Stimulated activated CD4-positive, alpha-beta T cell treated with anti-CD3 and anti-CD28 coated beads, TNF-alpha, amount 100 ng/mL, for 1 hour (primary cell): ENCODE data around the gene ZNF90.
"Not testable (repeated sequence)": the region's sequence is repeated elsewhere in the genome, so short reads cannot be mapped to it uniquely, and the experiment has no call there.

ENCODE experiments used
- DNase-seq, 3 donors: peaks; one replicate each; pipeline ENCODE4 v3.0.0-alpha.2; 2020; ENCODE audit warnings: low read depth in 3 of 3, low spot score in 1 of 3

Gene ZNF90

DNA sequence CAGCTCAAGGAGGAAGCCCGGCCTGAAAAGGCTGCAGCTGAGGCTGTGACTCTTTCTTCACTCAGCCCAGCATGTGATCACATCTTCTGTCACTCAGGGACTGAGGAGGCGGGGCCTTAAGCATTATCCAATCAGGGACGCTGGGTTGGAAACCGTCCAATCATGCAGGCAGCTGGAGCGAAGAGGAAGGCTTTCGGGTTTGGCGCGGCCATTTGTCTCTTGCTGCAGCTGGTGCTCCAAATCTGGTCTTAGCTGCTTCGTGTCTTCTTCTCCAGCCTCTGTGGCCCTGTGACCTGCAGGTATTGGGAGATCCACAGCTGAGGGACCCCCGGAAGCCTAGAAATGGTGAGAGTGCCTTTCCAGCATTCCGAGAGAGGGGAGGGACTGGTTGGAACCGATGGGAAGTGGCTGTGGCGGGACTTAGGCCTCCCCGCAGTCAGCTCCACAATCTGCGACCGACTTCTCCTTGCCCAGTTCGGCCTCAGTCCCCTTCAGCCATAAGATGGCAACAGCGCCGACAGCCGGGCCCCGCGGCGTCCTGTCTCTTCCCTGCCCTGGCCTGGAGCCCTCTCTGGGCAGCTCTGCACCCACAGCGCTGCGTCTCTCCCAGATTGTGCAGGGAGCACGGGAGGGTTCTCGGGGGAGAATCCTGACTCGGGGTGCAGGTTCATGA is at the start of gene ZNF90:
Gene ZNF90, plus strand, starts transcription at position 210 of the 673 bp plus-strand sequence. Its CDS starts 133 bp downstream, at position 343.
- peak; percentile 51 to 66 (median 66) for DNase-seq

DNA sequence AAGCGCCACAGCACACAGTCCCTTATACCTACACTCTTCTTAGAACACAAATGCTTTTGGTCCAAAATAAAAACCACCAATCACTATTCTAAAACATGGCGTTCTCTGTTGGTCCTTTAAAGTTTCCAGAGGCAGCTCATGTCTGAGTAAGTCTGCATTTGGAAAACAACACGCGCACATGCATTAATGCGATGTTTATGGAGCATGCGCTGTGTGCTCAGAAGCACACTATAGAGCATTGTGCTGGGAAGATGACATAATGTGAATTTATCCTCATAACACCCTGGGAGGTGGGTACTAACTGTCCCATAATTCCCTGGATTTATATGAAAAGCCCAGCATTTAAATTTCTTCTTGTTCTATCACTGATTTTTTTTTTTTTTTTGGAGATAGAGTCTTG is 49.2 kb upstream of the ZNF90 start:
- no peak for DNase-seq

DNA sequence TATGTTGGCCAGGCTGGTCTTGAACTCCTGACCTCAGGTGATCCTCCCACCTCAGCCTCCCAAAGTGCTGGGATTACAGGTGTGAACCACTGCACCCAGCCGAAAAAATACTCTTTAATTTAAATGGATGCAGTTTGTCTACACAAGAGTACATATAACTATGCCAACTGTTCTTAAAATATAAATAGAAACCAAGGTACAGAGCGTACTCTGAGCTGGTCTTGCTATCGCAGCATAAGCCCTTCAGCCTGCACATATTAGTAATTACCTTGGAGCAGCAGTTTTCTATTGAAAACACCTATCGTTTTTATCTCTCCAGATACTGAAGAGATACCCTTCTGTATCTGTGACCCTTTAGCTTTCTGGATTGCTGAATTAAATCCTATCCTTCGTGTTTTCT is 41.9 kb upstream of the ZNF90 start:
- no peak for DNase-seq

DNA sequence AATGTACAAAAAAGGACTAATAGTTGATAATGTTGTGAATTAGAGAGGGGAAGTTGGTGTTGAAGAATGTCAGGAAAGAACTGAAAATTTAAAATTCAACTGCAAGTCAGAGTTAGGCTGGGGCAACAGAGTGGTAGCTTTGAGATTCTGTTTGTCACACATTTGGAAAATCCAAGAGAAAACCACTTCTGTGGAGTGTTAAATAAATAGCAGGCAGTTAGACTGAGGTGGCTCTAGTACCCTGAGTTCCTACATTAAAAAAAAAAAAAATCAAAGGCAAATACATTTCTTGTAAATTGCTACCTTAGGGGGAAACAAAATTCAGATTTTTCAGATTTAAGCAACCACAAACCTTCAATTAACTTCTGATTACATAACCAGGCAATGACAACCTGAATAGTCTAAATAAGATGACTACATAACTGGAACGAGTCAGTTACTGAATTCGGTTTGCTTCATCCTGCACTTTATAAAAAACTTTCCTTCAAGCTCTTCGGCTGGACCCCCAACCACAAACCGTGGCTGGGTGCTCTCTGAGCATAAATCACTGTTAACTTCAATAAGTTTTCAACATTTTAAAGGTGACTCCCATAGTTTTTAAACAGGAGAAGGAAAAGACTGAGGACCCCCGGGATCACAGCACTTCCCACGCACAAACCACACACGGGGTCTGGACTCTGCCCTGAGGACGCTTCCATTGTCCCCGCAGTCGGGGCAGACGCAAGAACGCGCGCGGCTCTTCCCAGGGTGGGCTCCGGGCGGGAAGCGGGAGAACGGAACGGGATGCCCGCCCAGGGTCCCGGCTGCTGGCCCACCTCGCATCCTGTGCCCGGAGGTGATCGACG is 39.2 kb upstream of the ZNF90 start:
- DNase-seq: no peak

DNA sequence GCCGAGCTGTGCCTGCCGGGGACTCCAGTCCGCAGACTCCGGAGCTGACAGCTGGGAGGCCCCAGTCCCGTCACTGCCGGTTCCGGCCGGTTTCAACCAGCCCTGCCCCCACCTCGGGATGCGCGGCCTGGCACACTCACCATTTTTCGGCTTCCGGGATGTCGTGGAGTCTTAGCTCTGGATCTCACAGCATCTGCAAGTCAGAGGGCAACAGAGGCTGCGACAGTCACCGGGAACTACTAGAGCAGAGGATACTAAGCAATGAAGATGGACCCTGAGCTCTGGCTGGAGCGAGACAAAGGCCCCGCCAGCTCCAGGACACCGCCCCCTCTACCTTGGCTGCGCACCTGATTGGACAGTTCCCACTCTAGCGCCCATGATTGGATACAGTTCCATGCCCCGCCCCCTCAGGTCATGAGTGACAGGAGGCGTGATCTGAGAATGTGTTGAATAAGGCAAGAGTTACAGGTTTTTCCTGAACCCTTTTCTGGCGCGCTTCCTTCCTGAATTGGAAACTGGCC is 38.5 kb upstream of the ZNF90 start, which contains the start of gene ZNF682:
Gene ZNF682, minus strand, starts transcription at position 303 of the 521 bp plus-strand sequence. Its CDS starts 160 bp downstream, at position 143.
- peak; percentile 83 to 86 (median 83) for DNase-seq

DNA sequence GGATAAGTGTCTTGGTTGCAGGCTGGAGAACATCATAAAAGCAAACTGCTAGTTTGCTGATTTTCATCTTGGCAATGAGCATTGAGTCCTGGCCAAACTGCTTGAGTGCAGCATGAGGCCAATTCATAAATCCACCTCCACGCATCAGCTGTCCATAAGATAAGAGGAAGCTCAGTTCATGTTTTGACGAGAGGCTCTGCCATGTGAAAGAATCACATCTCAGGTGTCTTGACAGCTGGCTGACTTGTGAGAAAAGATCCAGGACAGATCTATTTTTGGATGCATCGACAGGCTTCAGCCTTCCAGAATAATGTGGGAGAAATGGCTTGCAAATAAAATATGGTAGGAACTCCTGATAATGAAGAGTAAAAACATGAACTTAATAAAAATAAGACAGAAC is 33.1 kb upstream of the ZNF90 start:
- no peak for DNase-seq

DNA sequence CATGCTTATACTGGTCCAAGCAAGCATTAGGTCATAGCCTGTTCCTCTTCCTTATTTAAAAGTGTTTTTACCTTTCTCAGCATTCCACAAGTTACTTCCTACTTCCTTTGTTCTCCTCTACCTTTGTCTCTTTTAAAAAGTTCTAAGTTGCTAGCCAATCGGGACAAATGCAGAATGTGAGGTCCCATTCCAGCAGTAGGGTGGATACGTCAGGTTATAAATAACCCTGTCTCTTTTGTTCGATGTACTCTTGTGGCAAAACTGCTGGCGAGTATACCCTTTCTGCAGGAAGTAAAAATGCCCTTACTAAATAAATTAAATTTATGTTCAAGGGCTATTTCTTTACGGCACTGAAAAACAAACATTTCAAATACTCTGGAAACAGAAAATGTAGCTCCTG is 32.1 kb upstream of the ZNF90 start:
- not testable (repeated sequence) for DNase-seq

DNA sequence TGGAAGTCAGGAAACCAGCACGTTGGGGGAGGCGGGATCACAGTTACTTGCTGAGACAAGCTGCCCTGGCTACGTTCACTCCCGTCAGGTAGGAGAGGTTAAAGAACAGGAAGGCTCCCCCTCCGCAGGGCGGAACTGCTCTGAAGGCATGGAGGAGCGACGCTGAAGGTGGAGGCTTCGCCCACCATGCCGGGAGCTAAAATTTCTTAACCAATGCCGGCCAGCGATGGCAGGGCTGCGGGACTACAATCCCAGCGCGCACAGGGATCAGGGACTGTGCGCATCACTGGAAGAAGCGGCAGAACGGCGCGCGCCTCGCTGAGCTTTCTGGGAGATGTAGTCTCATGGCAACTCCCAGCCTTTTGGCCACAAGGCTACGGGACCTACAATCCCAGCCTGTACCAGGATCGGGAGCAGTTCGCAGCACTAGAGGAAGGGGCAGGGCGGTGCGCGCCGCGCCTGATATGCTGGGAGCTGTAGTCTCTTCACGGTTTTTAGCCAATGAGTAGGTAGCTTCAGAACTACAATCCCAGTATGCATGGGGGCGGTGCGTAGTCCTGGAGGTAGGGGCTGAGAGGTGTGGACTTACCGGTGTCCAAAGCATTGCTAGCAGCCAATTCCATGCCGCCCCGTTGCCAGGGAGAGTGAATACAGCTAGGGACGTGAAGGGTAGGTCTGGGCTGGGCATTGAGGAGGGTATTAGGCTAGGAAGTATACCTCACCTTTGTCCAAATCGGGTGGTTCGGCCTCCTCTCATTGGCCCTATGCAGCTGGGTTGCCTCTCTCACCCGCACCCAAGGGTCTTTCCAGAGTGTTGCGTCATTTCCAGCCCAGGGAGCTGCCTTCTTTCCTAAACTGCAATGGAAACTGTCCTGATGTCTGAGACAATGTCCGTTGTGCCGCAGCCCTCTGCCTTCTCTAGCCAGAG is 25.7 kb upstream of the ZNF90 start:
- DNase-seq: peak; percentile 2 to 53 (median 25)

DNA sequence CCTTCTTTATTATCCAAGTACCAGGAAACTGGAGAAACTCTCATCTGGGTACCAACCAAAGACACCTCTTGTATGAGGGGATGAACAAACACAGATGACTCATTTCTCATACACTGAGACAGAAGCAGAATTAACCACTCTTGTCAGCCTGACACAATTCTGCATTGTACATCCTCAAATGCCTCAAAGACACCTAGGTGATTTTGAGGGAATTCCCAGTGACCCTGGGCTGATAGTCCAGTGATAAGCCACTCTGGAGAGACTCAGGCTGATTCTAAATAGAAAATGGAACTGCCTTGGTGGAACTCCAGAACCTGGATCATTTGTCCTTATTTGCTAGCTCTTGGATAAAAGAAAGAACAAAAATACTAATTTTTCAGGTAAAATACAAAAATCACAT is 19.1 kb upstream of the ZNF90 start:
- not testable (repeated sequence) for DNase-seq

DNA sequence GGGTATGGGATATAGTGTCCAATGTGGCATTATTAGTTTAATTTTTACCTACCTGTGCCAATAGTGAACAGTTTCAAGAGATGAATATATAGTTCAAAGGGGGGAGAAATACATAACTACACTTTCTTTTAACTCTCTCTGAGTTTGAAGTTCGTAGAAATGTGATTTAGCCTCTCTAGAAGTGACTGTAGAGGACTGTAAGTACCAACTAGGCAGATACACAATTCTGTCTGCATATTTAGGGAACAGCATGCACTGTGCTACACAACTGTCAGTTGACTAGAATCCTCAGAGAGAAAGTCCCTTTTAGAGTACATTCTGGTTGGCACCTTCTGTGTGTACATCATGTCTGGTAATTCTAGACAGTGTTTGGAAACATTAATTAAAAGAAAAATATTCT is 17.5 kb upstream of the ZNF90 start:
- DNase-seq: no peak

DNA sequence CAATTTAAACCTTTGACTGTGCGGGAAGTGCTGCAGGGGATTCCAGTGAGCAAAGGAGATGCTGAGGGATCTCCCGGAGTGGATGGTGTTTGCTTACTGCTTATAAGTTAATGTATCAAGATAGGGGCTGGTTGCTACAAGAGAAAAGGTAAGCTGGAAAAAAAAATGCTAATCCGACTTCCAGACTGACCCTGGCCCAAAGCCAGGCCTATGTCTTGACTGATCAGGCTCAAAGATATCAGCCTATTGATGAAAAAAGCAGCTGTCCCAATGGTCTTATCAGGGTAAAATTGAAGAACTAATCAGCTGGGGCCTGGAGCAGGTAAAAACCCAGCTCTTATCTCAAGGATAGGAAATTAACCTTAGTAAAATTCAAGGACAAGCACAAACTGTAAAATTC is 10.9 kb upstream of the ZNF90 start:
- no peak for DNase-seq

DNA sequence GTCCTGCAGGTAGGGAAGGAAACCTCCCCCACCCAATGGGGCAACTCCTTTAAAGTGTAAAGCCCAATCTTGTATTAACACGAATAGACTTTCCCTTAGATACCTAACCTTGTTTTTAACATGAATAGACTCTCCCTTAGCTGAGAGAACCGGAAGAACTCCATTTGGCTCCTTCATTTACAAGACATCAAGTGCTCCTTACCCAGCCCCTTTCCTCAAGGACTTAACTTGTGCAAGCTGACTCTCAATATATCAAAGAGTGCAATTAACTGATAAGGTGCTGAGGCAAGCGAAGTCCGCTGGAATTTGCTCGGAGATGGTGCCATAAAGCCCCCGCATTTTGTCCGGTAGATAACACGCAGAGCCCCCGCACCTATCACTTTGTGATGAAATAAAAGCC is 9.9 kb upstream of the ZNF90 start:
- DNase-seq: no peak

DNA sequence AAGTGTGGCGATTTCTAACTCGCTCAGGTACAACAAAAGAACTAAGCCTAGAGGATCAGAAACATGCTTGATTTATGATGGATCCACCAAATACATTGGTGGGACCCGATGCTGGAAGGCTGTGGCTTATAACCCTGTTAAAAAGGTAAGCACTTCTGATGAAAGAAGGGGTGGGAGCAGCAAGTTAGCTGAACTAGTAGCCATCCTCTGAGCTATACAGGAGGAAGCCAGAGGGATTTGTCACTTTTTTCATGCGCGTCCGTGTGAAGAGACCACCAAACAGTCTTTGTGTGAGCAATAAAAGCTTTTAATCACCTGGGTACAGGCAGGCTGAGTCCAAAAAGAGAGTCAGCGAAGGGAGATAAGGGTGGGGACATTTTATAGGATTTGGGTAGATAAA is 9.2 kb upstream of the ZNF90 start:
- DNase-seq: not testable (repeated sequence)

DNA sequence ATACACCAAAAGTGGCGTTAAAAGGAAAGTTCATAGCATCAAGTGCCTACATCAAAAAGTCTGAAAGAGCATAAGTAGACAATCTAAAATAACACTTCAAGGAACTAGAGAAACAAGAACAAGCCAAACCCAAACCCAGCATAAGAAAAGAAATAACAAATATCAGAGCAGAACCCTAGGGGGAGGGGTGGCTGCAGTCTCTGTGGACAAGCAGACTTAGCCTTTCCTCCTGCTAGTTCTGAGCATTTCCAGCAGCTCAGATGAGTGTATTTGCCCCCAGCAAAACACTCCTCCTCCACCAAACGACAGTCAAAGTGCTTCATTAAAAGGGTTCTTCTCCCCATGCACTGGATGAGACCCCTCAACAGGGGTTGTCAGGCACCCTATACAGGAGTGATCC is 7.1 kb upstream of the ZNF90 start:
- no peak for DNase-seq

DNA sequence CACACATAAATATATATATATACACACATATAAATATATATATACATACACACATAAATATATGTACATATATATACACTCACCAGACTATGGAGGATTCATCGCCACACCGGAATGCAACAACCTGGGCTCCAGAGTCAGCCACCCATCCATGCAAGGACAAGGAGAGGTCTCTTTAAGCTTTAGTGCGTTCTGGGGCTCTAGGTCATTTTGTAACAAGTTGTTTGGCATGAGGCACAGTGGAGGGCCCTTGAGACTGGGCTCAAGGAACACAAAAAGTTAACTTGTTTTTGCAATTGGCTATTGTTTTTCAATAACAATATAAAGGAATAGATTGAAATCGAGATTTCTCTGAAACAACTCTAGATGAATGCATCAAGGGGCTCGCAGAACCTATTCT is 4.9 kb upstream of the ZNF90 start:
- DNase-seq: no peak

DNA sequence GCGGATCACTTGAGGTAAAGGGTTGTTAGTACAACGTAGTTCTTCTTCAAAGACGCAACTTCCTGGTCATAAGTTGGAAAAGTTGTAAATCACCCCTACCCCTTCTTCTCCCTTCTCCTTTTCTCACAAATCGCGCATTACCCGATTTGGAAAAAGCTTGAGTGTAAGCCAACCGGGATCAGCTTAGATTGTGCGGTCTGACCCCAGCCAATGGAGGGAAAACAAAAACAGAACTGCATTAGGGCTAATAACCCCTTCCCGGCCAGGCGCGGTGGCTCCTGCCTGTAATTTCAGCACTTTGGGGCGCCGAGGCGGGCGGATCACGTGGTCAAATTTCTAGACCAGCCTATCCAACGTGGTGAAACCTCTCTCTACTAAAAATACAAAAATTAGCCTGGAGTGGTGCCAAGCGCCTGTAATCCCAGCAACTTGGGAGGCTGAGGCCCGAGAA is 806 bp downstream of the ZNF90 start:
- DNase-seq: no peak

DNA sequence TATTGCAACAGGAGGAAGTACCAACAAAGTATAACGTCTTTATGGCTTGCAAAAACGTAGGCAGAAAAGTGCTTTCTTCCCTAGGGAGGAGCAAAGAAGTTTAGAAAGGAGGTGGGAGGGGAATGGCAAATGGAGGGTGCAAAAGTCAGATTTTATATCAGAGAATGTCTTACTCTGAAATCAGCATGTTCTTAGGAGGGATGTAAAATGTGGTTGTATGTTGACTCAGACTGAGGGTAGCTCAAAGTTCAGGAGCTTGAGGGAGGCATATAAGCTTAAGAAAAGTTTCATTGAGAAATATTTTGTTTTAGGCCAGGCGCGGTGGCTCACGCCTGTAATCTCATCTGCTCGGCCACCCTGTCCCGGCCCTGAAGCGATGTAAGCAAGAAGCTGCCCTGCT is 1.7 kb downstream of the ZNF90 start:
- DNase-seq: no peak

DNA sequence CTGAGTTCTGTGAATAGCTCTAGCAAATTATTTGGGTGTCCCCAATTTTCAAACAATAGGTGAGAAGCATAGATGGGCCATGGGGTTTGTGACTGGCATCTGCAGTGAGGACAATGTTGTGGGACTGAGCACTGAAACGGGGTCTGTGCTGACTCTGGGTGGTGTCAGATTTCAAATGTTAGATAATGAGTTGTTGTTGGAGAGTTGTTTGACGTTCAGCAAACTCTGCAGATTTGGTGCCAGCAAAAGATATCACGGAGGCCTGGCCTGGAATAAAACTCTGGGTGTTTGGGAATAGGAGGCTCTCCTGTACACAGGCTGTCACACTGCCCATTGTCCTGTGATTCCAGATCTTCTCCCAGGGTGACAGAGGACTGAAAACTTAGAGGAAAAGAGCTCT is 2.9 kb downstream of the ZNF90 start:
- DNase-seq: no peak

DNA sequence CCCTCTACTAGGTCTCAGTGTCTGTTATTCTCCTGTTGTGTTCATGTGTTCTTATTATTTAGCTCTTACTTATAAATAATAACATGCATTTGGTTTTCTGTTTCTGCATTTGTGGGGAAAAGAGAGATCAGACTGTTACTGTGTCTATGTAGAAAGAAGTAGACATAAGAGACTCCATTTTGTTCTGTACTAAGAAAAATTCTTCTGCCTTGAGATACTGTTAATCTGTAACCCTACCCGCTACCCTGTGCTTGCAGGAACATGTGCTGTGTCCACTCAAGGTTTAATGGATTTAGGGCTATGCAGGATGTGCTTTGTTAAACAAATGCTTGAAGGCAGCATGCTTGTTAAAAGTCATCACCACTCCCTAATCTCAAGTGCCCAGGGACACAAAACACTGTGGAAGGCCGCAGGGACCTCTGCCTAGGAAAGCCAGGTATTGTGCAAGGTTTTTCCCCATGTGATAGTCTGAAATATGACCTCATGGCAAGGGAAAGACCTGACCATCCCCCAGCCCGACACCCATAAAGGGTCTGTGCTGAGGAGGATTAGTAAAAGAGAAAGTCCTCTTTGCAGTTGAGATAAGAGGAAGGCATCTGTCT is 4.5 kb downstream of the ZNF90 start:
- not testable (repeated sequence) for DNase-seq

DNA sequence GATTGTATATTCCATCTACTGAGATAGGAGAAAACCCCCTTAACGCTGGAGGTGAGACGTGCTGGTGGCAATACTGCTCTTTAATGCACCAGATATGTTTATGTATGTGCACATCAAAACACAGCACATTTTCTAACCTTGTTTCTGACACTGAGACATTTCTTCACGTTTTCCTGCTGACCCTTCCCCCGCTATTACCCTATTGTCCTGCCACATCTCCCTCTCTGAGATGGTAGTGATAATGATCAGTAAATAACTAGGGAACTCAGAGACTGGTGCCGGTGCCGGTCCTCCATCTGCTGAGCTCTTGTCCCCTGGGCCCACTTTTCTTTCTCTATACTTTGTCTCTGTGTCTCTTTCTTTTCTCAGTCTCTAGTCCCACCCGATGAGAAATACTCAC is 5.1 kb downstream of the ZNF90 start:
- DNase-seq: not testable (repeated sequence)

DNA sequence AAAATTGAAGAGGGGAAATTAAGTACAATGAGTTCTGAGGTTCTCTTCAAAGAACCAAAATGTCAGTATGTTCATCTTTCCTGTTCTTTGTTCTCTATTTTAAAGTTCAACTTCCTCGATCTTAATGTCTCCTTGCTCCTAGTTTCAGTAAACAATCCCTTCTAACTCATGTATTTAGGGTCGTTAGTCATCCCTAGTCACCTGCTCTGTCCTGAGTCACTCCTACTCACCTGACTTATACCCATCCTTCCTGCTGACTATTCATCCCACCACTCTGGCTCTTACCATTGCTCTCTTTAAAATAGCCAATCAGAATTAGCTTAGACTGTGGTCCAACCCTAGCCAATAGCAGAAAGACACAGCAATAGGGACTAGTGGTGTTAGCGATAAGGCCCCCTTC is 24.3 kb downstream of the ZNF90 start:
- no peak for DNase-seq
